Measurements from ENCODE around the gene CDKN2C. TPM values are rescaled to one million over a fixed set of nuclear protein-coding genes. Genes with fewer than 3 reads are reported as not detected.

The CDKN2C gene
- total and polyA plus RNA-seq, 9 donors, result 17.4 to 65.6 (median 33.7) TPM

GRCh38 chr1:50980505-50980904 is 10.5 kb downstream of the CDKN2C start:
- H3K27me3 ChIP-seq, result no peaks in the 10 kb centered on the region
- H3K9me3 ChIP-seq, result no peaks in the 10 kb centered on the region
- H3K4me3 ChIP-seq, result no peak overlapping the region
- DNase-seq, result no peak
- peaks cover 3% of the 10 kb centered on the region for H3K4me1 ChIP-seq (ENCODE audit: insufficient read depth)
- H3K36me3 ChIP-seq, result no peaks in the 10 kb centered on the region
- peak overlapping the region in 1 of 2 donors; percentile 99 for H3K27ac ChIP-seq
- intact Hi-C loops (cut with DNase I), result no loop called here
- TF ChIP-seq POLR2A (IDR thresholded peaks at IDR 0.05) (no peak), EP300 (IDR thresholded peaks at IDR 0.05) (no peak), CTCF (IDR thresholded peaks at IDR 0.05) (no peak)

- Histone ChIP-seq H3K9me3 (no peaks in the 10 kb centered on the region), H3K36me3 (no peaks in the 10 kb centered on the region), H3K4me1 (ENCODE audit: insufficient read depth) (peaks cover 2% of the 10 kb centered on the region), H3K4me3 (no peak overlapping the region), H3K27me3 (no peaks in the 10 kb centered on the region), H3K27ac (peak overlapping the region in 1 of 2 donors; percentile 99)
- DNase-seq, result no peak
- TF ChIP-seq EP300 (IDR thresholded peaks at IDR 0.05) (no peak), POLR2A (IDR thresholded peaks at IDR 0.05) (no peak), CTCF (IDR thresholded peaks at IDR 0.05) (no peak)
- WGBS, 3 donors, result 75 to 77% (median 76%) methylated on average over 1 of the region's 1 CpG
- intact Hi-C loops (cut with DNase I), result no loop called here
Measured at GRCh38 chr1:50981741-50982140, 11.7 kb downstream of the CDKN2C start.

GRCh38 chr1:50982611-50983010 is 12.6 kb downstream of the CDKN2C start:
- Histone ChIP-seq H3K4me1 (ENCODE audit: insufficient read depth) (peaks cover 2% of the 10 kb centered on the region), H3K9me3 (no peaks in the 10 kb centered on the region), H3K36me3 (no peaks in the 10 kb centered on the region), H3K4me3 (no peak overlapping the region), H3K27ac (peak overlapping the region in 1 of 2 donors; percentile 99), H3K27me3 (no peaks in the 10 kb centered on the region)
- 88 to 95% (median 93%) methylated on average over 3 of the region's 3 CpGs for WGBS, 3 donors
- intact Hi-C loops (cut with DNase I), result no loop called here
- TF ChIP-seq POLR2A (IDR thresholded peaks at IDR 0.05) (no peak), EP300 (IDR thresholded peaks at IDR 0.05) (no peak), CTCF (IDR thresholded peaks at IDR 0.05) (no peak)
- no peak for DNase-seq

- Histone ChIP-seq H3K4me1 (ENCODE audit: insufficient read depth) (peaks cover 2% of the 10 kb centered on the region), H3K9me3 (no peaks in the 10 kb centered on the region), H3K27ac (peak overlapping the region in 1 of 2 donors; percentile 29), H3K36me3 (no peaks in the 10 kb centered on the region), H3K4me3 (no peak overlapping the region), H3K27me3 (no peaks in the 10 kb centered on the region)
- intact Hi-C loops (cut with DNase I), result no loop called here
- 60 to 74% (median 67%) methylated on average over 2 of the region's 2 CpGs for WGBS, 3 donors
- DNase-seq, result no peak
- TF ChIP-seq POLR2A (IDR thresholded peaks at IDR 0.05), result no peak
Measured at GRCh38 chr1:50983219-50983802, 13.3 kb downstream of the CDKN2C start.

- TF ChIP-seq POLR2A (IDR thresholded peaks at IDR 0.05), result no peak
- no peak for TF ChIP-seq CTCF (IDR thresholded peaks at IDR 0.05)
- TF ChIP-seq EP300 (IDR thresholded peaks at IDR 0.05), result no peak
- Histone ChIP-seq H3K36me3 (no peaks in the 10 kb centered on the region), H3K27ac (peak overlapping the region in 1 of 2 donors; percentile 30), H3K27me3 (no peaks in the 10 kb centered on the region), H3K9me3 (no peaks in the 10 kb centered on the region), H3K4me1 (ENCODE audit: insufficient read depth) (peaks cover 2% of the 10 kb centered on the region), H3K4me3 (no peak overlapping the region)
- no peak for DNase-seq
- WGBS, 3 donors, result 32 to 63% (median 51%) methylated on average over 1 of the region's 1 CpG
- intact Hi-C loops (cut with DNase I), result no loop called here
Measured at GRCh38 chr1:50985094-50985493, 15.0 kb downstream of the CDKN2C start.
